OCI-LY3 (cell line): Measurements from ENCODE around the gene GSN.

Experiments
- EZH2phosphoT487 ChIP-seq: fragments of 200-600 bp; shearing (Covaris generic); IDR thresholded peaks from 2 replicates; pipeline ENCODE4 v1.6.1; 2018; ENCODE audit warnings: antibody characterized with exemption, mixed run types, low read depth
- TF ChIP-seq, protein P1 (sequence below): fragments of 200-600, 300-600 bp; sonication (generic); IDR thresholded peaks from 2 replicates; pipeline ENCODE4 v1.5.1; 2014; ENCODE audit warnings: antibody characterized with exemption, low read length, low read depth

- TF ChIP-seq, protein P1, sequence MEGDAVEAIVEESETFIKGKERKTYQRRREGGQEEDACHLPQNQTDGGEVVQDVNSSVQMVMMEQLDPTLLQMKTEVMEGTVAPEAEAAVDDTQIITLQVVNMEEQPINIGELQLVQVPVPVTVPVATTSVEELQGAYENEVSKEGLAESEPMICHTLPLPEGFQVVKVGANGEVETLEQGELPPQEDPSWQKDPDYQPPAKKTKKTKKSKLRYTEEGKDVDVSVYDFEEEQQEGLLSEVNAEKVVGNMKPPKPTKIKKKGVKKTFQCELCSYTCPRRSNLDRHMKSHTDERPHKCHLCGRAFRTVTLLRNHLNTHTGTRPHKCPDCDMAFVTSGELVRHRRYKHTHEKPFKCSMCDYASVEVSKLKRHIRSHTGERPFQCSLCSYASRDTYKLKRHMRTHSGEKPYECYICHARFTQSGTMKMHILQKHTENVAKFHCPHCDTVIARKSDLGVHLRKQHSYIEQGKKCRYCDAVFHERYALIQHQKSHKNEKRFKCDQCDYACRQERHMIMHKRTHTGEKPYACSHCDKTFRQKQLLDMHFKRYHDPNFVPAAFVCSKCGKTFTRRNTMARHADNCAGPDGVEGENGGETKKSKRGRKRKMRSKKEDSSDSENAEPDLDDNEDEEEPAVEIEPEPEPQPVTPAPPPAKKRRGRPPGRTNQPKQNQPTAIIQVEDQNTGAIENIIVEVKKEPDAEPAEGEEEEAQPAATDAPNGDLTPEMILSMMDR = no peak
- TF ChIP-seq EZH2phosphoT487 = no peak
Measured at GRCh38 chr9:121240472-121241135, 27.4 kb upstream of the GSN start.
